ENCODE measurements around the gene USP21. TPM values are rescaled to one million over a fixed set of nuclear protein-coding genes. Genes with fewer than 3 reads are reported as not detected.
A peak's percentile ranks its signal among the peaks of the same experiment; 100 is the strongest.

USP21 gene
- total and polyA plus RNA-seq, 2 of the 13 experiments (the other 11 are each of a cell fraction or from before 2014, with no cell fraction given), result 10.1 to 33.1 TPM

DNA sequence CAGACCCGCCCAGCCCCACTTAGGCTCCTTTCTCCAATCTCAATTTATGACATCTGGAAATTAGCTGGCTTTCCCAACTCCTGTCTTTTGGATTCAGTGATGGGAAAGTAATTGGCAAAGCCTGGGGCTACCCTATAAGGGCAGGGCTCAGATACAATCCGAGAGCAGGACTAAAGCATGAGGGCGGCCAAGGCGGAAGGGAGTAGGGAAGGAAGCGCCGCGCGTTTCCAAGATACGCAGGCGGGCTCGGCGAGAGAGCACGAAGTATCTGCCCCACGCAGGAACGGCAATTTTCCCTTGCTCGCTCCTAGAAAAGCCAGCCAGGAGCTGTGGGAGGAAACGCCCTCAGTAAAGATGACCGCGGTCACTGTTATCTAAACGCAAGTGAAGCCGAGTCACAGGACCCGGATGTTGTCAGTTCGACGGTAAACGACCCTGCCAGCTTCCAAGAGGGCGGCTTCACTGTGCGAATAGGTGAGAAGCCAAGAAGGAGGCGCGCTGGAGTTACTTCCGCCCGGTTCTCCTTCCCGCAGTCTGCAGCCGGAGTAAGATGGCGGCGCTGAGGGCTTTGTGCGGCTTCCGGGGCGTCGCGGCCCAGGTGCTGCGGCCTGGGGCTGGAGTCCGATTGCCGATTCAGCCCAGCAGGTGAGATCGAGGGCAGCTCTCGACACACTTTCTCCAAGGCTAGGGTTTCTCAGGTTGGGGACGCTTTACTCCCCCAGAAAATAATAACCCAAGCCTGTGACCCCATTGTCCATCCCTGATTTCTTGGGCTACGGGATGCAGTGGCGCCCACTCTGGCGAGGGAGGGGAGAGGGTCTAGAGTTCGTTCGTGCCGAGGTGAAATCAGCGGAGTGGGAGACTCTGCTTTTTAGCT lies 42.8 kb downstream of the USP21 start, which contains the start of gene NDUFS2 (continued):
- TF ChIP-seq, protein P1, sequence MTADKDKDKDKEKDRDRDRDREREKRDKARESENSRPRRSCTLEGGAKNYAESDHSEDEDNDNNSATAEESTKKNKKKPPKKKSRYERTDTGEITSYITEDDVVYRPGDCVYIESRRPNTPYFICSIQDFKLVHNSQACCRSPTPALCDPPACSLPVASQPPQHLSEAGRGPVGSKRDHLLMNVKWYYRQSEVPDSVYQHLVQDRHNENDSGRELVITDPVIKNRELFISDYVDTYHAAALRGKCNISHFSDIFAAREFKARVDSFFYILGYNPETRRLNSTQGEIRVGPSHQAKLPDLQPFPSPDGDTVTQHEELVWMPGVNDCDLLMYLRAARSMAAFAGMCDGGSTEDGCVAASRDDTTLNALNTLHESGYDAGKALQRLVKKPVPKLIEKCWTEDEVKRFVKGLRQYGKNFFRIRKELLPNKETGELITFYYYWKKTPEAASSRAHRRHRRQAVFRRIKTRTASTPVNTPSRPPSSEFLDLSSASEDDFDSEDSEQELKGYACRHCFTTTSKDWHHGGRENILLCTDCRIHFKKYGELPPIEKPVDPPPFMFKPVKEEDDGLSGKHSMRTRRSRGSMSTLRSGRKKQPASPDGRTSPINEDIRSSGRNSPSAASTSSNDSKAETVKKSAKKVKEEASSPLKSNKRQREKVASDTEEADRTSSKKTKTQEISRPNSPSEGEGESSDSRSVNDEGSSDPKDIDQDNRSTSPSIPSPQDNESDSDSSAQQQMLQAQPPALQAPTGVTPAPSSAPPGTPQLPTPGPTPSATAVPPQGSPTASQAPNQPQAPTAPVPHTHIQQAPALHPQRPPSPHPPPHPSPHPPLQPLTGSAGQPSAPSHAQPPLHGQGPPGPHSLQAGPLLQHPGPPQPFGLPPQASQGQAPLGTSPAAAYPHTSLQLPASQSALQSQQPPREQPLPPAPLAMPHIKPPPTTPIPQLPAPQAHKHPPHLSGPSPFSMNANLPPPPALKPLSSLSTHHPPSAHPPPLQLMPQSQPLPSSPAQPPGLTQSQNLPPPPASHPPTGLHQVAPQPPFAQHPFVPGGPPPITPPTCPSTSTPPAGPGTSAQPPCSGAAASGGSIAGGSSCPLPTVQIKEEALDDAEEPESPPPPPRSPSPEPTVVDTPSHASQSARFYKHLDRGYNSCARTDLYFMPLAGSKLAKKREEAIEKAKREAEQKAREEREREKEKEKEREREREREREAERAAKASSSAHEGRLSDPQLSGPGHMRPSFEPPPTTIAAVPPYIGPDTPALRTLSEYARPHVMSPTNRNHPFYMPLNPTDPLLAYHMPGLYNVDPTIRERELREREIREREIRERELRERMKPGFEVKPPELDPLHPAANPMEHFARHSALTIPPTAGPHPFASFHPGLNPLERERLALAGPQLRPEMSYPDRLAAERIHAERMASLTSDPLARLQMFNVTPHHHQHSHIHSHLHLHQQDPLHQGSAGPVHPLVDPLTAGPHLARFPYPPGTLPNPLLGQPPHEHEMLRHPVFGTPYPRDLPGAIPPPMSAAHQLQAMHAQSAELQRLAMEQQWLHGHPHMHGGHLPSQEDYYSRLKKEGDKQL (CRISPR knock-in tag; IDR thresholded peaks at IDR 0.05; ENCODE audit: low read depth), result no peak
- TF ChIP-seq ELF1 (CRISPR knock-in tag; IDR thresholded peaks at IDR 0.05) (peak; percentile 98), KLF12 (CRISPR knock-in tag; IDR thresholded peaks at IDR 0.05; ENCODE audit: borderline replicate concordance) (no peak), GATAD1 (CRISPR knock-in tag; IDR thresholded peaks at IDR 0.05) (peak; percentile 77), ZNF777 (CRISPR knock-in tag; IDR thresholded peaks at IDR 0.05) (peak; percentile 88), ISX (CRISPR knock-in tag; conservative IDR thresholded peaks at IDR 0.05) (no peak), NCOA1 (CRISPR knock-in tag; IDR thresholded peaks at IDR 0.05) (no peak), ZNF746 (CRISPR knock-in tag; IDR thresholded peaks at IDR 0.05) (no peak), POLR2A (IDR thresholded peaks at IDR 0.05; ENCODE audit: insufficient read depth in 1 of 2, low read depth in 2 of 2, low read length in 2 of 2) (peak; percentile 80 to 85), ZNF451 (CRISPR knock-in tag; IDR thresholded peaks at IDR 0.05) (peak; percentile 35; the same call in 1 of the 2 replicates), SIN3B (IDR thresholded peaks at IDR 0.05; ENCODE audit: low read length) (peak; percentile 57), DPF2 (CRISPR knock-in tag; IDR thresholded peaks at IDR 0.05; ENCODE audit: borderline replicate concordance, low read depth) (no peak), KLF11 (CRISPR knock-in tag; IDR thresholded peaks at IDR 0.05) (peak; percentile 50; the same call in 1 of the 2 replicates), NPAS2 (CRISPR knock-in tag; IDR thresholded peaks at IDR 0.05; ENCODE audit: borderline replicate concordance) (no peak), KDM6A (CRISPR knock-in tag; IDR thresholded peaks at IDR 0.05; ENCODE audit: low read depth) (no peak), RAD21 (CRISPR knock-in tag; IDR thresholded peaks at IDR 0.05) (0 out of 2 replicates have a peak, but pooled peaks have one; percentile 30)
- TF ChIP-seq, protein P2, sequence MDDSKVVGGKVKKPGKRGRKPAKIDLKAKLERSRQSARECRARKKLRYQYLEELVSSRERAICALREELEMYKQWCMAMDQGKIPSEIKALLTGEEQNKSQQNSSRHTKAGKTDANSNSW (CRISPR knock-in tag; IDR thresholded peaks at IDR 0.05; ENCODE audit: borderline replicate concordance), result no peak
- TF ChIP-seq, protein P3, sequence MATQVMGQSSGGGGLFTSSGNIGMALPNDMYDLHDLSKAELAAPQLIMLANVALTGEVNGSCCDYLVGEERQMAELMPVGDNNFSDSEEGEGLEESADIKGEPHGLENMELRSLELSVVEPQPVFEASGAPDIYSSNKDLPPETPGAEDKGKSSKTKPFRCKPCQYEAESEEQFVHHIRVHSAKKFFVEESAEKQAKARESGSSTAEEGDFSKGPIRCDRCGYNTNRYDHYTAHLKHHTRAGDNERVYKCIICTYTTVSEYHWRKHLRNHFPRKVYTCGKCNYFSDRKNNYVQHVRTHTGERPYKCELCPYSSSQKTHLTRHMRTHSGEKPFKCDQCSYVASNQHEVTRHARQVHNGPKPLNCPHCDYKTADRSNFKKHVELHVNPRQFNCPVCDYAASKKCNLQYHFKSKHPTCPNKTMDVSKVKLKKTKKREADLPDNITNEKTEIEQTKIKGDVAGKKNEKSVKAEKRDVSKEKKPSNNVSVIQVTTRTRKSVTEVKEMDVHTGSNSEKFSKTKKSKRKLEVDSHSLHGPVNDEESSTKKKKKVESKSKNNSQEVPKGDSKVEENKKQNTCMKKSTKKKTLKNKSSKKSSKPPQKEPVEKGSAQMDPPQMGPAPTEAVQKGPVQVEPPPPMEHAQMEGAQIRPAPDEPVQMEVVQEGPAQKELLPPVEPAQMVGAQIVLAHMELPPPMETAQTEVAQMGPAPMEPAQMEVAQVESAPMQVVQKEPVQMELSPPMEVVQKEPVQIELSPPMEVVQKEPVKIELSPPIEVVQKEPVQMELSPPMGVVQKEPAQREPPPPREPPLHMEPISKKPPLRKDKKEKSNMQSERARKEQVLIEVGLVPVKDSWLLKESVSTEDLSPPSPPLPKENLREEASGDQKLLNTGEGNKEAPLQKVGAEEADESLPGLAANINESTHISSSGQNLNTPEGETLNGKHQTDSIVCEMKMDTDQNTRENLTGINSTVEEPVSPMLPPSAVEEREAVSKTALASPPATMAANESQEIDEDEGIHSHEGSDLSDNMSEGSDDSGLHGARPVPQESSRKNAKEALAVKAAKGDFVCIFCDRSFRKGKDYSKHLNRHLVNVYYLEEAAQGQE (IDR thresholded peaks at IDR 0.05; ENCODE audit: borderline replicate concordance in 1 of 2, low read depth in 1 of 2, low read length in 2 of 2), result peak in 1 of 2 experiments; percentile 72; a peak in 1 of 4 replicates
- TF ChIP-seq, protein P4, sequence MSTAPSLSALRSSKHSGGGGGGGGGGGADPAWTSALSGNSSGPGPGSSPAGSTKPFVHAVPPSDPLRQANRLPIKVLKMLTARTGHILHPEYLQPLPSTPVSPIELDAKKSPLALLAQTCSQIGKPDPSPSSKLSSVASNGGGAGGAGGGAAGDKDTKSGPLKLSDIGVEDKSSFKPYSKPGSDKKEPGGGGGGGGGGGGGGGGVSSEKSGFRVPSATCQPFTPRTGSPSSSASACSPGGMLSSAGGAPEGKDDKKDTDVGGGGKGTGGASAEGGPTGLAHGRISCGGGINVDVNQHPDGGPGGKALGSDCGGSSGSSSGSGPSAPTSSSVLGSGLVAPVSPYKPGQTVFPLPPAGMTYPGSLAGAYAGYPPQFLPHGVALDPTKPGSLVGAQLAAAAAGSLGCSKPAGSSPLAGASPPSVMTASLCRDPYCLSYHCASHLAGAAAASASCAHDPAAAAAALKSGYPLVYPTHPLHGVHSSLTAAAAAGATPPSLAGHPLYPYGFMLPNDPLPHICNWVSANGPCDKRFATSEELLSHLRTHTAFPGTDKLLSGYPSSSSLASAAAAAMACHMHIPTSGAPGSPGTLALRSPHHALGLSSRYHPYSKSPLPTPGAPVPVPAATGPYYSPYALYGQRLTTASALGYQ (CRISPR knock-in tag; IDR thresholded peaks at IDR 0.05), result no peak
